ENCODE results near the gene CDRT4.

Gene CDRT4

GRCh38 chr17:15475631-15476354 lies 8.4 kb upstream of the CDRT4 start:
- Histone ChIP-seq H3K9me3 (ENCODE audit: control insufficient read depth, insufficient read depth, low read length) (no peaks in the 10 kb centered on the region), H3K27me3 (ENCODE audit: control insufficient read depth, low read length) (no peaks in the 10 kb centered on the region), H4K20me1 (ENCODE audit: control insufficient read depth, insufficient read depth, low read depth, low read length) (no peaks in the 10 kb centered on the region), H3K9me2 (replicated peaks; ENCODE audit: control insufficient read depth, low read length) (no peaks in the 10 kb centered on the region), H3F3A (ENCODE audit: control insufficient read depth, insufficient read depth) (no peaks in the 10 kb centered on the region), H3K4me2 (ENCODE audit: low read length) (no peak overlapping the region), H3K79me2 (ENCODE audit: control insufficient read depth, low read length) (no peaks in the 10 kb centered on the region), H3K36me3 (ENCODE audit: control insufficient read depth, low read length) (no peaks in the 10 kb centered on the region), H3K27ac (ENCODE audit: low read depth, low read length) (no peak overlapping the region), H3K4me3 (ENCODE audit: low read length) (no peak overlapping the region), H3K4me1 (ENCODE audit: control insufficient read depth, low read length) (no peaks in the 10 kb centered on the region)
- TF ChIP-seq EZH2phosphoT487 (IDR thresholded peaks at IDR 0.05; ENCODE audit: borderline replicate concordance, low read length): no peak
- no peak for TF ChIP-seq CTCF (IDR thresholded peaks at IDR 0.05; ENCODE audit: low read depth, low read length, poor library complexity, severe bottlenecking)

DNA sequence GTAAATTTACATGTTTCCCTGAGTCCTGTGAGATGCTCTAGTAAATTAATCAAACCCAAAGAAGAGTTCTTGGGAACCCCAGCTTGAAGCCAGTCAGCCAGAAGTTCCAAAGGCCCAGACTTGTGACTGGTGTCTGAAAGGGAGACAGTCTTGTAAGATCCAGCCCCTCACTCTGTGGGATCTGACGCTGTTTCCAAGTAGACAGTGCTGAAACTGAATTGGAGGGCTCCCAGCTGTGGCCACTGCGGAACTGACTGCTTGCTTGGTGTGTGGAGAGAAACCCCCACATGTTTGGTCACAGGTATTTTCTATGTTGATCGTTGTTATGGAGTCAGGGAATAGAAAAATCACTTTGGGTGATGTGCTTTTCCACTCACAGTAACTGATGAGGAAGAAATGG lies 5.5 kb upstream of the CDRT4 start:
- no peaks in the 10 kb centered on the region for H3K27me3 ChIP-seq (ENCODE audit: control insufficient read depth, low read length)
- H3K4me3 ChIP-seq (ENCODE audit: low read length): no peak overlapping the region
- H3K36me3 ChIP-seq (ENCODE audit: control insufficient read depth, low read length): no peaks in the 10 kb centered on the region
- no peak overlapping the region for H3K4me2 ChIP-seq (ENCODE audit: low read length)
- no peaks in the 10 kb centered on the region for H3K79me2 ChIP-seq (ENCODE audit: control insufficient read depth, low read length)
- no peaks in the 10 kb centered on the region for H3K9me3 ChIP-seq (ENCODE audit: control insufficient read depth, insufficient read depth, low read length)
- no peak overlapping the region for H3K27ac ChIP-seq (ENCODE audit: low read depth, low read length)
- H3F3A ChIP-seq (ENCODE audit: control insufficient read depth, insufficient read depth): no peaks in the 10 kb centered on the region
- no peaks in the 10 kb centered on the region for H3K4me1 ChIP-seq (ENCODE audit: control insufficient read depth, low read length)
- no peak for TF ChIP-seq CTCF (IDR thresholded peaks at IDR 0.05; ENCODE audit: low read depth, low read length, poor library complexity, severe bottlenecking)
- no peak for TF ChIP-seq EZH2phosphoT487 (IDR thresholded peaks at IDR 0.05; ENCODE audit: borderline replicate concordance, low read length)
- H4K20me1 ChIP-seq (ENCODE audit: control insufficient read depth, insufficient read depth, low read depth, low read length): no peaks in the 10 kb centered on the region
- H3K9me2 ChIP-seq (replicated peaks; ENCODE audit: control insufficient read depth, low read length): no peaks in the 10 kb centered on the region

DNA sequence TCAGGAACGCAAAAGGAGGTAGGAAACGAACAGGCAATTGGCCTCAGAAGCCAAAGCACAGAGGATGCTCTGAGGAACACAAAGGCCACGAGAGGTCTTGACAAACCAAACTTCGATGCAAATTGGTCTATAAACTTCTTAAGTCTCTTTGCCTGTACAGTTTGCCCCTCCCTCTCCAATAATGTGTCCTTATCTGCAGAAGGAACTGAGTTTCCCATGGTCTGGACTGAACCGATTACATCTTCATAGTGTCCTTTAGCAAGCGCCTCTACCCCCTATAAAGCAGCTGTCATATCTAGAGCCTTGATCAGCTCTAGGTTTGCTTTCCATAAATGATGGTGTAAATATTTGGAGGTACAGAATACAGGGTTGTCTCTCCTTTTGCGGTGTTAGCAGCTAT lies 3.1 kb upstream of the CDRT4 start:
- no peaks in the 10 kb centered on the region for H3K9me2 ChIP-seq (replicated peaks; ENCODE audit: control insufficient read depth, low read length)
- no peaks in the 10 kb centered on the region for H3K36me3 ChIP-seq (ENCODE audit: control insufficient read depth, low read length)
- no peak for TF ChIP-seq EZH2phosphoT487 (IDR thresholded peaks at IDR 0.05; ENCODE audit: borderline replicate concordance, low read length)
- TF ChIP-seq CTCF (IDR thresholded peaks at IDR 0.05; ENCODE audit: low read depth, low read length, poor library complexity, severe bottlenecking): no peak
- H3K27me3 ChIP-seq (ENCODE audit: control insufficient read depth, low read length): no peaks in the 10 kb centered on the region
- no peaks in the 10 kb centered on the region for H3F3A ChIP-seq (ENCODE audit: control insufficient read depth, insufficient read depth)
- H3K27ac ChIP-seq (ENCODE audit: low read depth, low read length): no peak overlapping the region
- H3K79me2 ChIP-seq (ENCODE audit: control insufficient read depth, low read length): no peaks in the 10 kb centered on the region
- no peaks in the 10 kb centered on the region for H4K20me1 ChIP-seq (ENCODE audit: control insufficient read depth, insufficient read depth, low read depth, low read length)
- no peaks in the 10 kb centered on the region for H3K4me1 ChIP-seq (ENCODE audit: control insufficient read depth, low read length)
- no peak overlapping the region for H3K4me3 ChIP-seq (ENCODE audit: low read length)
- no peak overlapping the region for H3K4me2 ChIP-seq (ENCODE audit: low read length)
- H3K9me3 ChIP-seq (ENCODE audit: control insufficient read depth, insufficient read depth, low read length): no peaks in the 10 kb centered on the region
